Lower leg skin (tissue), 4 donors: ENCODE results near the gene ANAPC2. TPM values are rescaled to one million over a fixed set of nuclear protein-coding genes. Genes with fewer than 3 reads are reported as not detected.
"Not testable (repeated sequence)": the region's sequence is repeated elsewhere in the genome, so short reads cannot be mapped to it uniquely, and the experiment has no call there.

ENCODE experiments used
- DNase-seq, 2 donors: peaks; one replicate each; pipeline ENCODE4 v3.0.0-alpha.2; 2019; ENCODE audit warnings: low spot score in 2 of 2
- H3K4me3 ChIP-seq: fragments of 200-600 bp; sonication (generic); 2 replicates; pipeline ENCODE4 v1.5.1; 2017; ENCODE audit warnings: mild to moderate bottlenecking, low read depth; ENCODE audit not compliant: poor library complexity, severe bottlenecking
- POLR2A ChIP-seq, 2 donors: fragments of 450-650 bp; IDR thresholded peaks; one replicate each; pipeline ENCODE4 v1.6.1; 2016 to 2017; ENCODE audit warnings: antibody characterized with exemption in 2 of 2, mild to moderate bottlenecking in 1 of 2, moderate library complexity in 1 of 2
- WGBS, 2 donors: methylation state at CpG; one replicate each; pipeline ENCODE4 v1.1.5; 2018; 5-methylcytosine and 5-hydroxymethylcytosine counted together
- intact Hi-C: fragments of 100-400 bp; cut with DNase I; formaldehyde crosslinking; loops from one replicate; pipeline ENCODE4 v1.15.0; 2023; ENCODE audit warnings: low total_unique reads
- total RNA-seq, 4 donors: library from RNA; depleted of rRNA; stranded (reverse); fragments of >200 nt; gene quantifications; one replicate each; pipeline ENCODE4 v1.1.0, GENCODE V29; 2016
- TF ChIP-seq, protein P1 (sequence below), 3 donors: fragments of 450-650 bp; IDR thresholded peaks; one replicate each; pipeline ENCODE4 v1.5.1; 2016; ENCODE audit warnings: antibody characterized with exemption in 3 of 3, mild to moderate bottlenecking in 3 of 3, moderate library complexity in 2 of 3

ANAPC2 gene
- total RNA-seq, 4 donors from 2014 or later: 26.2 to 69.3 (median 30.5) TPM

DNA sequence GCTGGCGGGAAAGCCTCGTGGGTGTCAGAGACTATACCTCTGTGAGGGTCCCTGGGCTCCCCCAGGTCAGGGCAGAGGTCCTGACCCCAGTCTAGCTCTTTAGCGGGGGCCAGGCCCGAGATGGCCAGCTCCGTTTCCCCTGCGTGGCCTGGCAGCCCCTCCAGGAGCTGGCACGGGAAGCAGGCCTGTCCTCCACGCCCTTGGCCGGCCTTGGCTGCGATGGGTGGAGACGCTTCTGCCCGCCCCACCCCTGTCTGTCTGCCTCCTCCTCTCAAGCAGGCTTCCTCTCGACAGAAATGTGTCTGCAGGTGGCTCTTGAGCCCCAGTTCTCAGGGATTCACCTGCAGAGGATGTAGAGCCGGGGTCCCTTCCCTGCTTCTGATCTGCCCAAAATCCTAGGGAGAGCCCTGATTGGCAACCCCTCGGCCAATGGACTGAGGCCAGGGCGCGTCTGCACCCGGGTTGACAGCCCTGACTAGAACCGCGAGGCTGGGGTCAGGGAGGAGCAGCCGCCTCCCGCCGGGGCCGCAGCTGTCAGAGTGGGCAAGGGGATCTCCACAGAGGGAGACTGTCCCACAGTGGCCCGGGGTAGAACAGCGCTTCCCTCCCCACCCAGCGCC lies 52.0 kb downstream of the ANAPC2 start:
- TF ChIP-seq, protein P1, sequence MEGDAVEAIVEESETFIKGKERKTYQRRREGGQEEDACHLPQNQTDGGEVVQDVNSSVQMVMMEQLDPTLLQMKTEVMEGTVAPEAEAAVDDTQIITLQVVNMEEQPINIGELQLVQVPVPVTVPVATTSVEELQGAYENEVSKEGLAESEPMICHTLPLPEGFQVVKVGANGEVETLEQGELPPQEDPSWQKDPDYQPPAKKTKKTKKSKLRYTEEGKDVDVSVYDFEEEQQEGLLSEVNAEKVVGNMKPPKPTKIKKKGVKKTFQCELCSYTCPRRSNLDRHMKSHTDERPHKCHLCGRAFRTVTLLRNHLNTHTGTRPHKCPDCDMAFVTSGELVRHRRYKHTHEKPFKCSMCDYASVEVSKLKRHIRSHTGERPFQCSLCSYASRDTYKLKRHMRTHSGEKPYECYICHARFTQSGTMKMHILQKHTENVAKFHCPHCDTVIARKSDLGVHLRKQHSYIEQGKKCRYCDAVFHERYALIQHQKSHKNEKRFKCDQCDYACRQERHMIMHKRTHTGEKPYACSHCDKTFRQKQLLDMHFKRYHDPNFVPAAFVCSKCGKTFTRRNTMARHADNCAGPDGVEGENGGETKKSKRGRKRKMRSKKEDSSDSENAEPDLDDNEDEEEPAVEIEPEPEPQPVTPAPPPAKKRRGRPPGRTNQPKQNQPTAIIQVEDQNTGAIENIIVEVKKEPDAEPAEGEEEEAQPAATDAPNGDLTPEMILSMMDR (IDR thresholded peaks at IDR 0.05): no peak
- TF ChIP-seq POLR2A (IDR thresholded peaks at IDR 0.05): no peak
- no peak overlapping the region for H3K4me3 ChIP-seq
- DNase-seq: no peak
- intact Hi-C loops: no loop called here
- 23 to 34% methylated on average over 12 to 18 of the region's 27 CpGs for WGBS, 2 donors

DNA sequence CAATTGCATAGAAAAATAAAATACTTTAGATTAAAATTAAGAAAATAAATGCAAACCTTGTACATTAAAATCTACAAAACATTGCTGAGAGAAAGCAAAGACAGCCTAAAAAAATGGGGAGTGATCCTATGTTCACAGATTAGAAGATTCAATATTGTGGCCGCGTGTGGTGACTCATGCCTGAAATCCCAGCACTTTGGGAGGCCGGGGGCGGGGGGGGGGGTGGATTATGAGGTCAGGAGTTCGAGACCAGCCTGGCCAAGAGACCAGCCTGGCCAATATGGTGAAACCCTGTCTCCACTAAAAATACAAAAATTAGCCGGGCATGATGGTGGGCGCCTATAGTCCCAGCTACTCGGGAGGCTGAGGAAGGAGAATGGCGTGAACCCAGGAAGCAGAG lies 53.2 kb downstream of the ANAPC2 start:
- 78 to 84% methylated on average over 9 of the region's 9 CpGs for WGBS, 2 donors
- intact Hi-C loops, H3K4me3 ChIP-seq, DNase-seq: not testable (repeated sequence)

DNA sequence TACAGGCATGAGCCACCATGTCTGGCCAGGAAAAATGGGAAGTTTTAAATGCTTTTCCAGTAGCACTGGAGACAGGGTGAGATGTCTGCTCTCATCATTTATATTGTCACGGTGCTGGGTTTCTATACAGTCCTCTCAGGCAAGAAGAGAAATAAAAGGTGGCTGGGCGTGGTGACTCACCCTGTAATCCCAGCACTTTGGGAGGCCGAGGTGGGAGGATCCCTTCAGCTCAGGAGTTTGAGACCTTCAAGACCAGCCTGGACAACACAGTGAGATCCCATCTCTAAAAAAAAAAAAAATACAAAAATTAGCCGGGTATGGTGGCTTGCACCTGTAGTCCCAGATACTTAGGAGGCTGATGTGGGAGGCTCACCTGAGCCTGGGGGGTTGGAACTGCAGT lies 54.2 kb downstream of the ANAPC2 start:
- WGBS, 2 donors: 73% methylated on average over 4 of the region's 4 CpGs
- intact Hi-C loops: no loop called here
- no peak overlapping the region for H3K4me3 ChIP-seq
- TF ChIP-seq, protein P1 (IDR thresholded peaks at IDR 0.05): no peak
- no peak for TF ChIP-seq POLR2A (IDR thresholded peaks at IDR 0.05)
- DNase-seq: no peak

DNA sequence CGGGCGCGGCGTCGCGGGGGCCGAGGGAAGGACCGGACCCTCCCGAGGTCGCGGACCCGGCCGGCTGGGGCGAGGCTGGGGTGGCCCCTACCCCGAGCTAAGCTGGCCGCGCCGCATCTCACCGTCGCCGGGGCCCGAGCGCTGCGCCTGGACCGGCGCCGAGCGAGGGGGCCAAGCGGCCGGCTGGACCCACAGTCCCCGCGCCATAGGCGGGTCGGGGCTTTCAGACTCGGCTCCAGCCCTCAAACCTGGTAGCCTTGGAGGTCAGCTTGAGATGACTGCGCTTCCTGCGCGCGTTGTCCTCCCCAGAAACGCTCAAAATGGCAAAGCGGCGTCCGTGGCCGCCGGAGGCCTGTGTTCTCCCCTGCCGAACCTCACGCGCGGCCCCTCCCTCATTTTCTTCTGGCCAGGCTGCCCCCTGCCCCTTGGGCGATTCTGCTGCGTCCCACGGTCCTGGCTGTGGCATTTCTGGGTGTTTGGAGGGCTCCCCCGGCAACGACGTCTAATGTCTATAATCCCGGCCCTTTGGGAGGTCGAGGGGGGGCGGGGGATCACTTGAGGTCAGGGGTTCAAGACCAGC lies 58.1 kb downstream of the ANAPC2 start:
- TF ChIP-seq, protein P1 (IDR thresholded peaks at IDR 0.05): no peak
- TF ChIP-seq POLR2A (IDR thresholded peaks at IDR 0.05): no peak
- peak overlapping the region; percentile 55 for H3K4me3 ChIP-seq
- DNase-seq: no peak
- WGBS, 2 donors: 12 to 18% methylated on average over 18 to 37 of the region's 58 CpGs
- intact Hi-C loops: no loop called here

DNA sequence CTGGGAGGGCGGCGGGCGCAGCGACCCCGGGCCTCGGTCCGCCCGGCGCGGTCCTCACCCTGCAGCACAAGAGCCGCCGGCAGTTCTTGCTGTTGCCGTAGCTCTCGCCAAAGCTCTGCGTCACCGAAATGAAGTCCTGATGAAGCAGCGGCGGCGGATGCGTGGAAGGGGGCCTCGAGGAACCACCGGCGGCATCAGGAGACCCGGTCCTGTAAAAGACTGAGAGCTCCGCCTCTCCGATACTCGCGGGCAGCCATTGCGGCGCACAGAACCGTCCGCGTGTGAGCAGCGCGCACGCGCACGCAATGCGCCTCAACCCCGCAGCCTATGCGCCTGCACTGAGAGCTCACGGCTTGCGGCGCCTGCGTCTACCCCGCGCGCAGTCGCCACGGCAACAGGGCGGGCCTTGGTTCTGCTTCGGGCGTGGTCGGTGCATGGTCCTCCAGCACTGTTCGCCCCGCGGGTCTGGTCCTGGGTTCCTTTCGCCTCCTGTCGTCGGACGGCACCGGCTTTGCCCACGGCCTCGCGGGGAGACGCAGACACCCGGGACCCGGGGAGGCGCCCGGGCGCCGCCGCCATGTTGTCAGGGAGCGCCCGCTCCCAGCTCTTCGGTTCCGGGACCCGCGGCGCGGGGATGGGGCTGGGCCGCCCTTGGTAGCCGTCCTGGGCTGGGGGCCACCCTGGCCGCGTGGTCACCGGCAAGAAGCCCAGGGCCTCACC lies 58.7 kb downstream of the ANAPC2 start:
- DNase-seq: peak; percentile 65 to 92
- peak overlapping the region; percentile 55 for H3K4me3 ChIP-seq
- TF ChIP-seq POLR2A (IDR thresholded peaks at IDR 0.05): no peak
- TF ChIP-seq, protein P1 (IDR thresholded peaks at IDR 0.05): no peak
- WGBS, 2 donors: 1 to 3% methylated on average over 22 to 52 of the region's 86 CpGs
- intact Hi-C loops: no loop called here

DNA sequence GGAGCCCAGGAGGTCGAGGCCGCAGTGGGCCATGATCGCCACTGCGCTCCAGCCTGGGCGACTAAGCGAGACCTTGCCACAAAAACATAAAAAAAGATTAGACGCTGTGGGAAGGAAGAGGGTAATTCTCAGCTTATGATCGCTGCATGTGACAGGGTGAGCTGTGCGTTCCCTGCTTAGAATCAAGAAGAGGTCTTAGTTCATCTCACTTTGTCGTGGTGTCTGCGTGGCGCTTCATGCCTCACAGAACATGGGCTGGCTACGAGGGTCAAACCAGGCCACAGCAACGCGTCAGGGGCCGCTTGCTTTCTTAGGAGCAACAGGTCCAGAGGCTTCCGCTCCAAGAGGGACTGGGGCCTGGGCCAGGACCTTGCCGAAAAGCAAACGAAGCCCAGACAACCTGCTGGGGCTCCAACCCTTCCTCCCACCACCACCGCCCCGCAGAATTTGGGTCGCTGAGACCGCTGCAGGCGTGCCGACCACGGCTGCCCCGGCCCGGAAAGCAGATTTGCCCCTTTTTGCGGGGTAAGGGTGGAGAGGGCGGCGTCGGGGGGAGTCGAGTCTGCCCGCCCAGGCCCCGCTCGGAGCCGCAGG lies 59.4 kb downstream of the ANAPC2 start:
- no peak for TF ChIP-seq POLR2A (IDR thresholded peaks at IDR 0.05)
- TF ChIP-seq, protein P1 (IDR thresholded peaks at IDR 0.05): no peak
- WGBS, 2 donors: 27 to 35% methylated on average over 22 to 27 of the region's 37 CpGs
- DNase-seq: no peak
- H3K4me3 ChIP-seq: peak overlapping the region; percentile 55
- intact Hi-C loops: no loop called here
